Keratinocyte (primary cell): ENCODE measurements around the gene TMPRSS3. TPM values are rescaled to one million over a fixed set of nuclear protein-coding genes. Genes with fewer than 3 reads are reported as not detected.

Experiments used
- DNase-seq: peaks from one replicate; pipeline ENCODE4 v3.0.0-alpha.2; 2011; ENCODE audit warnings: low read depth, missing footprints, low spot score
- FAIRE-seq: peaks from 2 replicates; lab custom pipeline; 2011; peaks lifted over from hg19 to GRCh38; lab: Jason Lieb, UNC
- H2AFZ ChIP-seq: 2 replicates; pipeline ENCODE4 v1.6.0; 2012; ENCODE audit warnings: low read length, control low read depth, inconsistent platforms; ENCODE audit not compliant: control insufficient read depth
- H3K27ac ChIP-seq: 2 replicates; pipeline ENCODE4 v1.5.1; 2011; ENCODE audit warnings: low read length; ENCODE audit not compliant: control insufficient read depth, insufficient read depth
- H3K27me3 ChIP-seq: 3 replicates; pipeline ENCODE4 v1.6.0; 2011; ENCODE audit warnings: low read length; ENCODE audit not compliant: control insufficient read depth, insufficient read depth; ENCODE audit errors: extremely low read depth
- H3K36me3 ChIP-seq, 2 experiments: 2 replicates in 1 of 2; 3 replicates in 1 of 2; pipeline ENCODE4 v1.5.1; 2011; ENCODE audit warnings: low read length in 2 of 2, mild to moderate bottlenecking in 1 of 2; ENCODE audit not compliant: control insufficient read depth in 2 of 2, insufficient read depth in 2 of 2; ENCODE audit errors: extremely low read depth in 1 of 2
- H3K4me1 ChIP-seq: 3 replicates; pipeline ENCODE4 v1.5.1; 2011; ENCODE audit warnings: low read length; ENCODE audit not compliant: control insufficient read depth, insufficient read depth; ENCODE audit errors: extremely low read depth
- H3K4me2 ChIP-seq: 3 replicates; pipeline ENCODE4 v1.6.0; 2011; ENCODE audit warnings: low read depth, low read length; ENCODE audit not compliant: control insufficient read depth, insufficient read depth; ENCODE audit errors: extremely low read depth
- H3K4me3 ChIP-seq, 3 experiments: fragments of 200-600 bp in 1 of 3; sonication (generic) in 1 of 3; 2 replicates in 2 of 3; 3 replicates in 1 of 3; pipeline ENCODE4 v1.5.1; 2011 to 2016; ENCODE audit warnings: low read length in 3 of 3, mild to moderate bottlenecking in 3 of 3, control low read depth in 2 of 3, inconsistent platforms in 1 of 3, low read depth in 1 of 3, mixed read lengths in 1 of 3, mixed run types in 1 of 3, moderate library complexity in 1 of 3; ENCODE audit not compliant: control insufficient read depth in 2 of 3, insufficient read depth in 2 of 3; ENCODE audit errors: extremely low read depth in 1 of 3
- H3K79me2 ChIP-seq: 2 replicates; pipeline ENCODE4 v1.6.0; 2012; ENCODE audit warnings: low read length; ENCODE audit not compliant: control insufficient read depth, insufficient read depth
- H3K9ac ChIP-seq: 3 replicates; pipeline ENCODE4 v1.6.0; 2011; ENCODE audit warnings: low read length; ENCODE audit not compliant: control insufficient read depth, insufficient read depth; ENCODE audit errors: extremely low read depth
- H3K9me1 ChIP-seq: 3 replicates; pipeline ENCODE4 v1.6.0; 2011; ENCODE audit warnings: low read length; ENCODE audit not compliant: control insufficient read depth, insufficient read depth; ENCODE audit errors: extremely low read depth
- H3K9me3 ChIP-seq: 2 replicates; pipeline ENCODE4 v1.5.1; 2012; ENCODE audit warnings: low read depth, low read length; ENCODE audit not compliant: control insufficient read depth
- H4K20me1 ChIP-seq: 3 replicates; pipeline ENCODE4 v1.6.0; 2011; ENCODE audit warnings: low read length; ENCODE audit not compliant: control insufficient read depth, insufficient read depth; ENCODE audit errors: extremely low read depth
- EZH2 ChIP-seq: IDR thresholded peaks from one replicate; pipeline ENCODE4 v1.6.1; 2012; ENCODE audit warnings: inconsistent platforms, mild to moderate bottlenecking, low read length, moderate library complexity
- dilution Hi-C: fragments of 300-500 bp; cut with MboI; formaldehyde crosslinking; loops from one replicate; pipeline ENCODE4 v1.7.0; 2020; ENCODE audit warnings: low sequenced_read_pairs; ENCODE audit not compliant: extremely low pct_ligation_motif_present
- polyA plus RNA-seq, 5 experiments: library from polyadenylated mRNA; depleted of rRNA in 3 of 5; stranded (reverse) in 3 of 5; stranded (forward) in 1 of 5; unstranded in 1 of 5; fragments of >200 nt; gene quantifications; 1 replicate in 1 of 5; 2 replicates in 3 of 5; 3 replicates in 1 of 5; pipeline versions ENCODE4 v1.2.1 to v1.2.3, GENCODE V29; 2011 to 2012; ENCODE audit warnings: missing spikeins in 2 of 5, low read depth in 1 of 5, low replicate concordance in 1 of 5
- TF ChIP-seq, protein P1 (sequence below), 3 experiments: IDR thresholded peaks in 1 of 3; conservative IDR thresholded peaks in 1 of 3; optimal IDR thresholded peaks in 1 of 3; 2 replicates in 2 of 3; 3 replicates in 1 of 3; pipeline versions ENCODE3 to v1.5.1; 2011; ENCODE audit warnings: low read length in 3 of 3, mild to moderate bottlenecking in 3 of 3, moderate library complexity in 2 of 3, control low read depth in 1 of 3, inconsistent platforms in 1 of 3; ENCODE audit not compliant: insufficient read depth in 2 of 3; ENCODE audit errors: extremely low read depth in 1 of 3

The TMPRSS3 gene
- polyA plus RNA-seq, 1 donor (not counting 4 experiments of a cell fraction or from before 2014, with no cell fraction given), result not detected

DNA sequence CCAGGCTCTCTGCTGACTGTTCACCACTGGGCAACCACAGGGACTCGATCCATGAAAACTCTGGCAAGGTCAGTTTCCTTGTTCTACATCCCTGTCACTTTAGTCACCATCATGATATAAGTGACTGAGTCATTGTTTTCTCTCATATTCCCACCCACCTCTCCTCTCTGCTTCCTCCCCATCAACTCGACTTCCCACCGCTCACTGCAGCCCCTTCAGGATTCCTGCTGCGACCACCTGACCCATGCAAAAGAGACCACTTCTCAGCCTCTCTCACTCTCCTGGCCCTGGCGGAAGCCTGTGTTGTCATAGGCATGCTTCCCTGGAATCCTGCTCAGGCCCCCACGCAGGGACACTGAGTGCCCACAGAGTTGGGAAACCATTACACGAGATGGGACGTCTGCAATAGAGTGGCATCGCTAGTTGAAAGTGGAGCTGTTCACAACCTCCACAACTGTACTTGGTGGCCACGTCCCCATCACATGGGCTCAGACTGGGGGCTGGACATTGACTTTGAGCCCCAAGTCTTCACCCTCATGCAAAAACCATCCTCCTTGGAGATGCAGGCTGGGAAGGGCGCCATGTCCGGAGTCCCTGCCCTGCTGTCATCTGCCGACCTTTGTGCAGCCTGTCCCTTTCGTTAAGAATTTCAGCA is 43.3 kb downstream of the TMPRSS3 start:
- FAIRE-seq, result no peak
- dilution Hi-C loops, result no loop called here
- Histone ChIP-seq H3K79me2 (no peaks in the 10 kb centered on the region), H3K4me2 (no peak overlapping the region), H3K27me3 (no peaks in the 10 kb centered on the region), H3K9me3 (peaks cover 3% of the 10 kb centered on the region), H4K20me1 (no peaks in the 10 kb centered on the region), H3K4me1 (no peaks in the 10 kb centered on the region), H3K36me3 (no peaks in the 10 kb centered on the region), H2AFZ (no peak overlapping the region), H3K4me3 (no peak overlapping the region), H3K9ac (no peak overlapping the region), H3K27ac (no peak overlapping the region), H3K9me1 (no peaks in the 10 kb centered on the region)
- no peak for TF ChIP-seq EZH2
- TF ChIP-seq, protein P1, sequence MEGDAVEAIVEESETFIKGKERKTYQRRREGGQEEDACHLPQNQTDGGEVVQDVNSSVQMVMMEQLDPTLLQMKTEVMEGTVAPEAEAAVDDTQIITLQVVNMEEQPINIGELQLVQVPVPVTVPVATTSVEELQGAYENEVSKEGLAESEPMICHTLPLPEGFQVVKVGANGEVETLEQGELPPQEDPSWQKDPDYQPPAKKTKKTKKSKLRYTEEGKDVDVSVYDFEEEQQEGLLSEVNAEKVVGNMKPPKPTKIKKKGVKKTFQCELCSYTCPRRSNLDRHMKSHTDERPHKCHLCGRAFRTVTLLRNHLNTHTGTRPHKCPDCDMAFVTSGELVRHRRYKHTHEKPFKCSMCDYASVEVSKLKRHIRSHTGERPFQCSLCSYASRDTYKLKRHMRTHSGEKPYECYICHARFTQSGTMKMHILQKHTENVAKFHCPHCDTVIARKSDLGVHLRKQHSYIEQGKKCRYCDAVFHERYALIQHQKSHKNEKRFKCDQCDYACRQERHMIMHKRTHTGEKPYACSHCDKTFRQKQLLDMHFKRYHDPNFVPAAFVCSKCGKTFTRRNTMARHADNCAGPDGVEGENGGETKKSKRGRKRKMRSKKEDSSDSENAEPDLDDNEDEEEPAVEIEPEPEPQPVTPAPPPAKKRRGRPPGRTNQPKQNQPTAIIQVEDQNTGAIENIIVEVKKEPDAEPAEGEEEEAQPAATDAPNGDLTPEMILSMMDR (optimal IDR thresholded peaks at IDR 0.05 in 1 of 3, IDR thresholded peaks at IDR 0.05 in 1 of 3, conservative IDR thresholded peaks at IDR 0.05 in 1 of 3; ENCODE audit: extremely low read depth in 1 of 3, insufficient read depth in 2 of 3, low read length in 3 of 3), result no peak
- DNase-seq, result no peak

DNA sequence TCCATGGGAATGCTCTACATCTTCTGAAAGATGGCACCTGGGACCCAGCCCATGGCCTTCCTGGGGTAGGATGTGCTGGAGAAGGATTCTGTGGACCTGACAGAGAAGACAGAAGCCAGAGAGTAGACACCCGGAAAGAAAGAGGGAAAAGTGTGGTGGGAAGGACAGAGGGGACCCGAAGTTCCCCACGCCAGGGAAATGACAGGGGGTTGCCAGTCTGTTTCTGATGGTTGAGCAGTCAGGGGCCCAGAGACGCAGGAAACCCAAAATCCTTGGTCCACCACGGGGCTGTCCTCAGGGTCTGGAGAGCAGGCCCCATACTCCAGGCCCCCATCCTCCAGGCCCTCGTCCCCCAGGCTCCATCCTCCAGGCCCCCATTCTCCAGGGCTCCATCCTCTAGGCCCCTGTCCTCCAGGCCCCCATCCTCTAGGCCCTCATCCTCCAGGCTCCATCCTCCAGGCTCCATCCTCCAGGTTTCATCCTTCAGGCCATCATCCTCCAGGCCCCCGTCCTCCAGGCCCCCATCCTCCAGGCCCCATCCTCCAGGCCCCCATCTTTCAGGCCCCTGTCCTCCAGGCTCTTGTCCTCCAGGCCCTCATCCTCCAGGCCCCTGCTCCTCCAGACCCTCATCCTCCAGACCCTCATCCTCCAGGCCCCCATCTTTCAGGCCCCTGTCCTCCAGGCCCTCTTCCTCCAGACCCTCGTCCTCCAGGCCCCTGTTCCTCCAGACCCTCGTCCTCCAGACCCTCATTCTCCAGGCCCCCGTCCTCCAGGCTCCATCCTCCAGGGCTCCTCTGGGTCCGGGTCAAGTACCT is 44.0 kb downstream of the TMPRSS3 start:
- no peaks in the 10 kb centered on the region for H3K79me2 ChIP-seq
- H3K27me3 ChIP-seq, result no peaks in the 10 kb centered on the region
- H3K4me1 ChIP-seq, result no peaks in the 10 kb centered on the region
- dilution Hi-C loops, result no loop called here
- H3K36me3 ChIP-seq, result no peaks in the 10 kb centered on the region
- no peak overlapping the region for H3K27ac ChIP-seq
- H3K9ac ChIP-seq, result no peak overlapping the region
- no peaks in the 10 kb centered on the region for H3K9me1 ChIP-seq
- no peak for FAIRE-seq
- H3K4me3 ChIP-seq, result no peak overlapping the region
- no peak overlapping the region for H2AFZ ChIP-seq
- TF ChIP-seq, protein P1 (optimal IDR thresholded peaks at IDR 0.05 in 1 of 3, IDR thresholded peaks at IDR 0.05 in 1 of 3, conservative IDR thresholded peaks at IDR 0.05 in 1 of 3; ENCODE audit: extremely low read depth in 1 of 3, insufficient read depth in 2 of 3, low read length in 3 of 3), result no peak
- no peak for TF ChIP-seq EZH2
- DNase-seq, result no peak
- H3K9me3 ChIP-seq, result peaks cover 1% of the 10 kb centered on the region
- no peaks in the 10 kb centered on the region for H4K20me1 ChIP-seq
- no peak overlapping the region for H3K4me2 ChIP-seq
